Skeletal muscle satellite cell (primary cell): ENCODE data around the gene NLGN1.

Experiments
- H3K27me3 ChIP-seq: 2 replicates; pipeline ENCODE4 v1.7.0; 2013; ENCODE audit warnings: low read length; ENCODE audit not compliant: control insufficient read depth, insufficient read depth
- H3K36me3 ChIP-seq: 2 replicates; pipeline ENCODE4 v1.7.0; 2013; ENCODE audit warnings: mild to moderate bottlenecking, control low read depth, low read length; ENCODE audit not compliant: insufficient read depth
- H3K4me1 ChIP-seq: 2 replicates; pipeline ENCODE4 v1.7.0; 2013; ENCODE audit warnings: low read length; ENCODE audit not compliant: control insufficient read depth, insufficient read depth
- H3K4me2 ChIP-seq: 2 replicates; pipeline ENCODE4 v1.7.0; 2013; ENCODE audit warnings: mild to moderate bottlenecking, low read length
- H3K4me3 ChIP-seq: 2 replicates; pipeline ENCODE4 v1.7.0; 2013; ENCODE audit warnings: low read length
- H3K9ac ChIP-seq: 2 replicates; pipeline ENCODE4 v1.7.0; 2013; ENCODE audit warnings: mild to moderate bottlenecking, low read depth, low read length, moderate library complexity
- H3K9me3 ChIP-seq: replicated peaks from 2 replicates; pipeline ENCODE4 v1.7.0; 2013; ENCODE audit warnings: mild to moderate bottlenecking, control low read depth, low read length

Gene NLGN1

GRCh38 chr3:174101244-174101643 lies 703.7 kb downstream of the NLGN1 start:
- no peak overlapping the region for H3K9ac ChIP-seq
- no peak overlapping the region for H3K4me3 ChIP-seq

DNA sequence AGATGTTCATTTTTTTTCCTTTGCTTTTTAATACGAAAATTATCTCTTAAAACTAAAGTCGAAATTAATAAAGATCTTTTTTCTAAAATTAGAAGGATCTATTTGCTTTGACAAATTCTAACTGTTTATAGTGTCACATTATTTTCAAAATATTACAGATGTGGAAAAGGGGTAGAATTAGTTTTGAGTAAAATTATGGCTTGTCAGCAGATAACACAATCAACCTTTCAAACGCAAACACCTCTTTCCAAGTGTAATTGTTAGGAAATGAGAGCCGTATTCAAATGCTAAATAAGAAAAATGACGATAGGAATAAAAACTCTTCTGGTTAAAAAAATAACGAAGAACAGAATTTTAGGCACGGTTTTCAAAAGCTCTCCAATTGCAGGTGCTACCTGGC lies 704.7 kb downstream of the NLGN1 start:
- Histone ChIP-seq H3K4me1 (no peaks in the 10 kb centered on the region), H3K9me3 (no peaks in the 10 kb centered on the region), H3K4me3 (no peak overlapping the region), H3K36me3 (no peaks in the 10 kb centered on the region), H3K27me3 (no peaks in the 10 kb centered on the region), H3K4me2 (no peak overlapping the region), H3K9ac (no peak overlapping the region)

More at GRCh38 chr3:174101244-174101643, 703.7 kb downstream of the NLGN1 start:
- Histone ChIP-seq H3K36me3 (no peaks in the 10 kb centered on the region), H3K9me3 (no peaks in the 10 kb centered on the region), H3K4me1 (no peaks in the 10 kb centered on the region), H3K4me2 (no peak overlapping the region), H3K27me3 (no peaks in the 10 kb centered on the region)

GRCh38 chr3:174102866-174103265 lies 705.3 kb downstream of the NLGN1 start:
- Histone ChIP-seq H3K4me3 (no peak overlapping the region), H3K4me1 (no peaks in the 10 kb centered on the region), H3K27me3 (no peaks in the 10 kb centered on the region), H3K9me3 (no peaks in the 10 kb centered on the region), H3K4me2 (no peak overlapping the region), H3K9ac (no peak overlapping the region), H3K36me3 (no peaks in the 10 kb centered on the region)

DNA sequence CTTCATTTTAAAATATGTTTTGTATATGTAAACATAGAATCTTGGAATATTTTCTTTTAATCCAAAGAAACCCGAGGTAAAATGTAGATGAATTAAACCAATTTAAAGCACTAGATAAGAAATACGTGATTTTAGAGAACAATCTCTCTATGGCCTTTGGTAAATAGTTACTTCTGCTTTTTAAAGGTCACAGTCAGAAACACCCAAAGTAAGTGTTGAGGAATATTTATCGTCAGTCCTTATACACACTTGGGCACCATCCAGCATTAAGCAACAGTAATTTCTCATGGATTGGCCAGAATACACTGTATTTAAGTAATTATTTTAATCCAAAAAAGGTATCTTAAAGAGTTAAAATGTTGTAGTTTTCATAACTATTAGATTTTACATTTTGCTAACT lies 713.2 kb downstream of the NLGN1 start:
- Histone ChIP-seq H3K4me3 (no peak overlapping the region), H3K36me3 (no peaks in the 10 kb centered on the region), H3K9ac (no peak overlapping the region), H3K27me3 (no peaks in the 10 kb centered on the region), H3K4me2 (no peak overlapping the region), H3K9me3 (no peaks in the 10 kb centered on the region), H3K4me1 (no peaks in the 10 kb centered on the region)

- no peaks in the 10 kb centered on the region for H3K36me3 ChIP-seq
- no peaks in the 10 kb centered on the region for H3K4me1 ChIP-seq
- H3K4me3 ChIP-seq: no peak overlapping the region
- H3K9me3 ChIP-seq: no peaks in the 10 kb centered on the region
- H3K27me3 ChIP-seq: no peaks in the 10 kb centered on the region
- H3K9ac ChIP-seq: no peak overlapping the region
- H3K4me2 ChIP-seq: no peak overlapping the region
These were observed 714.2 kb downstream of the NLGN1 start for GRCh38 chr3:174111776-174112175.

DNA sequence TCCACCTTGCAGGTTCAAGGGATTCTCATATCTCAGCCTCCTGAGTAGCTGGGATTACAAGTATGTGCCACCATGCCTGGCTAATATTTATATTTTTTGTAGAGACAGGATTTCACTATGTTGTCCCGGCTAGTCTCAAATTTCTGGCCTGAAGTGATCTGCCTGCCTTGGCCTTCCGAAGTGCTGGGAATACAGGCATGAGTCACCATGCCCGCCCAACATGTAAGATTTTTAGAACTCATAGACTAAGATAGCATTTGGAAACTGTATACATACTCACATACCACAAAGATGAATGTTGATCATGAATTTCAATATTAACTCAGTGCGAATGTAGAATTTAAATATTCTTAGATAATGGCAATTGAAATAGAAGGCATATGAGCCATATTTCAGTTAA lies 718.9 kb downstream of the NLGN1 start:
- no peaks in the 10 kb centered on the region for H3K9me3 ChIP-seq
- no peak overlapping the region for H3K4me2 ChIP-seq
- no peaks in the 10 kb centered on the region for H3K36me3 ChIP-seq
- no peaks in the 10 kb centered on the region for H3K27me3 ChIP-seq
- no peaks in the 10 kb centered on the region for H3K4me1 ChIP-seq
- no peak overlapping the region for H3K9ac ChIP-seq
- H3K4me3 ChIP-seq: no peak overlapping the region

DNA sequence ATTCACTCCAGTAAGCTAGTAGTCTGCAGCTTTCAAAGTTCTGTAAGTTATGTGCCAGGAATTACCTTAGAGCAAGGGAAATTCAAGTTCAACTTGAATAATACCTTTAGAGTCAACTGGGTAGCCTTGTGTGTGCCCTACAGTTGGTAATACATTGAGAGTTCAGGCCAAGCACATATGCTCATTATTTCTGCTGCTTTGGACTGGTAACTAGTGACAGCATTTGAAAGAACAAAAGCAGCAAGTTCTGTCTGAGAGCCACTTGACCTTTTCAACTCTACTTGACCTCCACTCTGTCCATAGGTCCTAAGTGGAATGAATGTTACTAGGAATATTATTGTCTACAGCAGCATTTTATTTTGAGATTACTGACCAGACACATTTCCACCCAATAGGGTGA lies 723.5 kb downstream of the NLGN1 start:
- Histone ChIP-seq H3K4me1 (no peaks in the 10 kb centered on the region), H3K9ac (no peak overlapping the region), H3K4me2 (no peak overlapping the region), H3K4me3 (no peak overlapping the region), H3K27me3 (no peaks in the 10 kb centered on the region), H3K36me3 (no peaks in the 10 kb centered on the region), H3K9me3 (no peaks in the 10 kb centered on the region)

GRCh38 chr3:174122411-174122810 lies 724.9 kb downstream of the NLGN1 start:
- no peaks in the 10 kb centered on the region for H3K27me3 ChIP-seq

DNA sequence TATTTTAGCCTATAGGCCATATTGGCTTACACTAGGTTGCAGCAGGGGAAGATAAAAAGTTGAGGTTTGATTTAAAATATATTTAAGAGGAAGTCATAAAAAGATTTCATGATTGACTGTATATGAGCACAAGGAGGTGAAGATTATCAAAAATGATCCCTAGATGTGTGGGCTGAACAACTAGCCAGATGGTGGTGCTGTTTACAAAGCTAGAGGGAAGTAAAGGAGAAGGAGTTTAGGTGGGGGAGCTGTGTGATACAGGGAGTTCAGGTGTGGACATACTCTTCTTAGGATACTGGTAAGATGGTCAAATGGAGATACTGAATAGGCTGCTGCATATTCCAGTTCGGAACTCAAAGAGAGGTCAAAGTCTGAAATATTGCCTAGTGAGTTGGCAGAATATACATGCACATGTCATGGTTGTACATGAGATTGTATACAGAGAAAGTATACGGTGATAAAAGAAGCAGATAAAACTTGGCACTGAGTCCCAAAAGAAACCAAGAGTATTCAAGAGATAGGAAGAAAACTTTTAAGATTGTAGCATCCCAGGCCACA lies 727.8 kb downstream of the NLGN1 start:
- no peaks in the 10 kb centered on the region for H3K9me3 ChIP-seq
- H3K4me1 ChIP-seq: peaks cover 14% of the 10 kb centered on the region
- no peak overlapping the region for H3K4me2 ChIP-seq
- no peak overlapping the region for H3K4me3 ChIP-seq
- no peaks in the 10 kb centered on the region for H3K36me3 ChIP-seq
- H3K9ac ChIP-seq: no peak overlapping the region
- H3K27me3 ChIP-seq: no peaks in the 10 kb centered on the region

More at GRCh38 chr3:174122411-174122810, 724.9 kb downstream of the NLGN1 start:
- no peaks in the 10 kb centered on the region for H3K36me3 ChIP-seq
- H3K4me2 ChIP-seq: no peak overlapping the region
- peaks cover 9% of the 10 kb centered on the region for H3K4me1 ChIP-seq
- H3K9ac ChIP-seq: no peak overlapping the region
- H3K9me3 ChIP-seq: no peaks in the 10 kb centered on the region
- no peak overlapping the region for H3K4me3 ChIP-seq

GRCh38 chr3:174126990-174127758 lies 729.6 kb downstream of the NLGN1 start:
- Histone ChIP-seq H3K27me3 (no peaks in the 10 kb centered on the region), H3K4me3 (no peak overlapping the region), H3K9me3 (no peaks in the 10 kb centered on the region), H3K9ac (no peak overlapping the region), H3K36me3 (no peaks in the 10 kb centered on the region), H3K4me2 (no peak overlapping the region), H3K4me1 (peaks cover 14% of the 10 kb centered on the region)

- no peaks in the 10 kb centered on the region for H3K36me3 ChIP-seq
- peaks cover 9% of the 10 kb centered on the region for H3K4me1 ChIP-seq
- H3K27me3 ChIP-seq: no peaks in the 10 kb centered on the region
- no peaks in the 10 kb centered on the region for H3K9me3 ChIP-seq
- no peak overlapping the region for H3K9ac ChIP-seq
- H3K4me3 ChIP-seq: no peak overlapping the region
- no peak overlapping the region for H3K4me2 ChIP-seq
These were observed 734.5 kb downstream of the NLGN1 start for GRCh38 chr3:174132006-174132405.
